Subcutaneous abdominal adipose tissue (tissue), 5 donors: Measurements from ENCODE around the gene FAM193A.

Source experiments
- H3K27ac ChIP-seq: one replicate; pipeline ENCODE4 v1.7.0; 2013; ENCODE audit warnings: low read depth, mild to moderate bottlenecking, inconsistent platforms, low read length, moderate library complexity
- H3K27me3 ChIP-seq, 5 donors: one replicate each; pipeline ENCODE4 v1.7.0; 2013; ENCODE audit warnings: low read length in 5 of 5, inconsistent platforms in 1 of 5; ENCODE audit not compliant: control insufficient read depth in 5 of 5, insufficient read depth in 4 of 5
- H3K36me3 ChIP-seq, 5 donors: one replicate each; pipeline ENCODE4 v1.7.0; 2013; ENCODE audit warnings: low read length in 5 of 5; ENCODE audit not compliant: control insufficient read depth in 5 of 5, insufficient read depth in 5 of 5
- H3K4me1 ChIP-seq, 5 donors: one replicate each; pipeline ENCODE4 v1.7.0; 2013; ENCODE audit warnings: low read length in 5 of 5, mild to moderate bottlenecking in 3 of 5, moderate library complexity in 1 of 5; ENCODE audit not compliant: control insufficient read depth in 5 of 5, insufficient read depth in 5 of 5
- H3K4me3 ChIP-seq, 5 donors: one replicate each; pipeline ENCODE4 v1.7.0; 2013; ENCODE audit warnings: low read length in 5 of 5, low read depth in 1 of 5
- H3K9ac ChIP-seq, 5 donors: one replicate each; pipeline ENCODE4 v1.7.0; 2013; ENCODE audit warnings: low read length in 5 of 5, mild to moderate bottlenecking in 4 of 5, moderate library complexity in 3 of 5
- H3K9me3 ChIP-seq, 5 donors: one replicate each; pipeline ENCODE4 v1.7.0; 2013; ENCODE audit warnings: low read length in 5 of 5; ENCODE audit not compliant: control insufficient read depth in 5 of 5
- donor health status: healthy.
- donor health status: healthy.
- donor health status: healthy.
- donor health status: healthy.
- donor health status: healthy.

The FAM193A gene

GRCh38 chr4:2643555-2643954, 107.1 kb downstream of the FAM193A start:
- Histone ChIP-seq H3K9me3 (no peaks in the 10 kb centered on the region), H3K9ac (no peak overlapping the region), H3K36me3 (peaks cover 6 to 75% (median 69%) of the 10 kb centered on the region in 5 donors), H3K27me3 (no peaks in the 10 kb centered on the region), H3K27ac (no peak overlapping the region), H3K4me1 (no peaks in the 10 kb centered on the region), H3K4me3 (no peak overlapping the region)

DNA sequence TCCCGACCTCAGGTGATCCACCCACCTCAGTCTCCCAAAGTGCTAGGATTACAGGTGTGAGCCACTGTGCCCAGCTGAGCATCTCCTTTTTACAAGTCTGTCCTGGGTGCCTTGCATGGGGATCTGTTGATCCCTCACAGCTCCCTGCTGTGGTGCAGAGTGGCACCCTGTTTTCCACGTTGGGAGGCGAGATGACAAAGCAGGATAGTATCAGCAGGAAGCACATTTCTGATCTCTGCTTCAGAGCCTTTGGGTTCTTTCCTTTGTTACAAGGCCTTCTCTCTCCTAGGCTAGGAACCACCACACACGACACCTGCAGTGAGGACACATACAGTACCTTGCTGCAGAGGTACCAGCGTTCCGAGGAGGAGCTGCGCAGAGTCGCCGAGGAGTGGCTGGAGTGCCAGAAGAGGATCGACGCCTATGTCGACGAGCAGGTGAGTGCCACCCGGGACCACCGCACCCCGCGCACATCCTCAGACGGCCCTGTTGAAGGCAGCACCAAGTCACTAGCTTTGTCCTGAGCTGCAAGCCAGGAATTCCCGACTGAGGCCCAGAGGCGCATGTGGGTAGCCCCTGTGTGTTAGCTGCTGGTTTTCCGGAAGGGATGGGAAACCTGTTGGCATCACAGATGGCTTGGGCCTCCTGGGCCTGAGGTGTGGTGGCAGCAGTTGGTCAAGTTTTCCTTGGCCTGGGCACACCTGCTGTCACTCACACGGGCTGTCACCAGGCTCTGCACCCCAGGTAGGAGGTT, 110.1 kb downstream of the FAM193A start:
- no peaks in the 10 kb centered on the region for H3K4me1 ChIP-seq
- H3K36me3 ChIP-seq = peaks cover 0 to 79% (median 71%) of the 10 kb centered on the region in 5 donors
- H3K9me3 ChIP-seq = no peaks in the 10 kb centered on the region
- no peak overlapping the region for H3K4me3 ChIP-seq
- H3K27ac ChIP-seq = no peak overlapping the region
- no peaks in the 10 kb centered on the region for H3K27me3 ChIP-seq
- no peak overlapping the region for H3K9ac ChIP-seq

DNA sequence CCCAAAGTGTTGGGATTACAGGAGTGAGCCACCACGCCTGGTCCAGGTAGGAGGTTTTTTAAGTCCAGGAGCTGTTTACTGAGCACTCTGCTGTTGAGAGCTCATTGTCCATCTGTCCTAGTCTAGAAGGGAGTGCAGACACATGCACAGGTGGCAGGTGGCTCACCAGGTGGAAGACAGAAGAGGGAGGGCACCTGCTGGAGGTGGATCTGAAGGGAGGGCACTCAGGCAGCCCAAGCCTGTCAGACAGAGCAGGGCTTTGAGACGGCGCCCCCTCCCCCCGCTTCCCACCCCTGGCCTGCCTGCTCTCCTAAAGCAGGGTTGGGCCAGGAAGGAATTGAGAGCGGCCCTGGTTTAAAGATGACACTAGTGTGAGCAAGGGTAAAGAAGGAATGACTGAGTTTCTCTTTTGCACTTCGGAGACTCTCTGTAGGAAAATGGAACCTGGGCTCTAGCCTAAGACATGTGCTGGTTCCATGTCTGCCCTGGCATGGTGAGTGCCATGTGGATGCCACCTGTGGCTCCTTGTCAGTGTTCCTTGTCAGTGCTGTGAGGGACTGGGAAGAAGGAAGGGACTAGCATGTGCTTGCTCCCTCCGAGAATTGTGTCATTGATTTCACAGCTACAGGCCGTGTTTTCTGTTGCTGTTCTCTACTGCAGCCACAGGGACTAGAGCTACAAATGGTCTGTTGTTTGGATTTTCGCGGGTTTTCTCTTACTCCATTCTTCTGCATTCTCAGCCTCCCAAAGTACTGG, 111.1 kb downstream of the FAM193A start:
- H3K9me3 ChIP-seq = no peaks in the 10 kb centered on the region
- peaks cover 0 to 77% (median 74%) of the 10 kb centered on the region in 5 donors for H3K36me3 ChIP-seq
- no peaks in the 10 kb centered on the region for H3K4me1 ChIP-seq
- H3K27me3 ChIP-seq = no peaks in the 10 kb centered on the region
- no peak overlapping the region for H3K4me3 ChIP-seq
- H3K9ac ChIP-seq = no peak overlapping the region
- no peak overlapping the region for H3K27ac ChIP-seq

DNA sequence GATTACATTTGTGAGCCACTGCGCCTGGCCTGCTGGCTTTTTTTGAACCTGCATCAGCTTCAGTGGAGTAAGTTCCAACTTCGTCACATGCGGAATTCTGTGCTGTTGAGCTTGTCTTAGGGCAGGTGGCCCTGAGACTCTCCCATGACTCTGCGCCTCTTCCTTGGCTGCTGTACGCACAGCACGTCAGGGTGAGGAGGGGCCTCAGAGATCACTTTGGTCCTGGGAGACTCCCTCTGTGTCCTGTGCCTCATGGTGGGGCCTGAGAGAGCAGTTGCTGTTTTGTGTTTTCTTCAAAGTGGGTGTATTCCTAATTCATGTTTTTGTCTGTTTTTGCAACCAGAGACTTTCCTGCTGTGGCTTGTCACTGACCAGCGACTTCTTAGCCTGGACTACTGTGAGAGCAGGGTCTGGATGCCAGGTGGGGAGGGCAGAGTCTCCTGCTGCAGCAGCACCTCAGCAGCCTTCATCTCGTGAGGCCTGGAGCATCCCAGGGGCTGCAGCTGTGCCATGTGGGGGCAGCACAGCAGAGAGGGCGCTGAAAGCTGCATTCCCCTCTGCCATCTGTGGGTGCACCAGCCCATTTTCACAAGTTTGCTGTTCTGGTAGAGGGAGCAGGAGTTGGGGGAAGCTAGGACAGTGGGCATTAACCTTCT, 111.8 kb downstream of the FAM193A start:
- Histone ChIP-seq H3K27me3 (no peaks in the 10 kb centered on the region), H3K27ac (no peak overlapping the region), H3K4me1 (no peaks in the 10 kb centered on the region), H3K36me3 (peaks cover 0 to 74% (median 69%) of the 10 kb centered on the region in 5 donors), H3K9ac (no peak overlapping the region), H3K9me3 (no peaks in the 10 kb centered on the region), H3K4me3 (no peak overlapping the region)

DNA sequence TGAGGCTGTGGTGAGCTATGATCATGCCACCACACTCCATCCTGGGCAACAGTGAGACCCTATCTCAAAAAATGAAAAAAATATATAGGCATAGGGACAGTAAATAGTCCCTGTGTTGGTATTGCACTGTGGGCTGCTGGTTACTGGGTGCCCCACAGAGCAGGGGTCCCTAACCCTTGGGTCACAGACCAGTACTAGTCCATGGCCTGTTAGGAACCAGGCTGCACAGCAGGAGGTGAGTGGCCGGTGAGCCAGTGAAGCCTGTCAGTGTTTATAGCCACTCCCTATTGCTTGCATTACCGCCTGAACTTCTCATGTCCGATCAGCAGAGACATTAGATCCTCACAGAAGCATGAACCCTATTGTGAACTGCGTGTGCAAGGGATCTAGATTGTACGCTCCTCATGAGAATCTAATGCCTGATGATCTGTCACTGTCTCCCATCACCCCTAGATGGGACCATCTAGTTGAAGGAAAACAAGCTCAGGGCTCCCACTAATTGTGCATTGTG, 113.2 kb downstream of the FAM193A start:
- H3K4me3 ChIP-seq = no peak overlapping the region
- peaks cover 3 to 61% (median 56%) of the 10 kb centered on the region in 5 donors for H3K36me3 ChIP-seq
- no peak overlapping the region for H3K9ac ChIP-seq
- H3K9me3 ChIP-seq = no peaks in the 10 kb centered on the region
- no peak overlapping the region for H3K27ac ChIP-seq
- no peaks in the 10 kb centered on the region for H3K4me1 ChIP-seq
- H3K27me3 ChIP-seq = no peaks in the 10 kb centered on the region

DNA sequence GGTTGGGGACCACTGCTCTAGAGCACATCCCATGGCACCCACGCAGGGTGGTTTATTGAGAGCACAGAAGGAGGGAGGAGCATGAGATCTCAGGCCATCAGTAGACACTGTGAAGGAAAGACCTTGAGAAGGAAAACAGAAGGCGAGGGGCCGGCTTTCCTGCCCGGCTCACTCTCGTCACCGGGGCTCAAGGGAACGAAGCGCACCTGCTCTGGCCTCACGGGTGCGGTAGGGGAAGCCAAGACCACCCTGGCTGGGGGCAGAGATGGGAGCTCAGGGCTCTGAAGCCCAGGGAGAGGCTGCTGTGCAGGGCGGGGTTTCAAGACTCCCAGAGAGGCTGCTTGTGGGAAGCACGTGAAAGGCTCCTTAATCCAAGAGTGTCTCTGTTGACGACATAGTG, 113.8 kb downstream of the FAM193A start:
- H3K36me3 ChIP-seq = peaks cover 4 to 60% (median 52%) of the 10 kb centered on the region in 5 donors
- no peak overlapping the region for H3K4me3 ChIP-seq
- no peaks in the 10 kb centered on the region for H3K4me1 ChIP-seq
- no peak overlapping the region for H3K9ac ChIP-seq
- H3K27me3 ChIP-seq = no peaks in the 10 kb centered on the region
- H3K9me3 ChIP-seq = no peaks in the 10 kb centered on the region
- no peak overlapping the region for H3K27ac ChIP-seq

GRCh38 chr4:2651546-2651945, 115.1 kb downstream of the FAM193A start:
- H3K27me3 ChIP-seq = no peaks in the 10 kb centered on the region
- no peak overlapping the region for H3K27ac ChIP-seq
- H3K36me3 ChIP-seq = peaks cover 4 to 63% (median 51%) of the 10 kb centered on the region in 5 donors
- H3K9me3 ChIP-seq = no peaks in the 10 kb centered on the region
- no peak overlapping the region for H3K9ac ChIP-seq
- H3K4me1 ChIP-seq = no peaks in the 10 kb centered on the region
- no peak overlapping the region for H3K4me3 ChIP-seq

- no peak overlapping the region for H3K27ac ChIP-seq
- no peak overlapping the region for H3K4me3 ChIP-seq
- no peak overlapping the region for H3K9ac ChIP-seq
- H3K4me1 ChIP-seq = no peaks in the 10 kb centered on the region
- H3K27me3 ChIP-seq = no peaks in the 10 kb centered on the region
- peaks cover 4 to 58% (median 47%) of the 10 kb centered on the region in 5 donors for H3K36me3 ChIP-seq
- H3K9me3 ChIP-seq = no peaks in the 10 kb centered on the region
Measured at GRCh38 chr4:2651998-2652397, 115.6 kb downstream of the FAM193A start.

GRCh38 chr4:2652415-2653160, 116.1 kb downstream of the FAM193A start:
- Histone ChIP-seq H3K27ac (no peak overlapping the region), H3K4me1 (no peaks in the 10 kb centered on the region), H3K4me3 (no peak overlapping the region), H3K36me3 (peaks cover 5 to 52% (median 41%) of the 10 kb centered on the region in 5 donors), H3K27me3 (no peaks in the 10 kb centered on the region), H3K9me3 (no peaks in the 10 kb centered on the region), H3K9ac (no peak overlapping the region)
